ENCODE results near the gene C4orf50.

C4orf50 gene

GRCh38 chr4:5976431-5976830 is 41.8 kb downstream of the C4orf50 start:
- no peak overlapping the region for H2AFZ ChIP-seq (ENCODE audit: low read length)
- H3K4me2 ChIP-seq (ENCODE audit: low read depth, low read length) = no peak overlapping the region
- no peaks in the 10 kb centered on the region for H4K20me1 ChIP-seq (ENCODE audit: insufficient read depth, low read length)
- DNase-seq = no peak
- TF ChIP-seq CTCF (IDR thresholded peaks at IDR 0.05; ENCODE audit: low read length) = no peak
- TF ChIP-seq EZH2phosphoT487 (IDR thresholded peaks at IDR 0.05; ENCODE audit: low read length) = no peak
- no peaks in the 10 kb centered on the region for H3K9me2 ChIP-seq (replicated peaks; ENCODE audit: insufficient read depth, low read length)
- H3K79me2 ChIP-seq (ENCODE audit: low read length) = no peaks in the 10 kb centered on the region
- no peaks in the 10 kb centered on the region for H3K27me3 ChIP-seq (replicated peaks; ENCODE audit: insufficient read depth, low read length)
- peaks cover 17% of the 10 kb centered on the region for H3K4me1 ChIP-seq (ENCODE audit: low read length)
- H3K36me3 ChIP-seq (replicated peaks; ENCODE audit: insufficient read depth, low read length) = no peaks in the 10 kb centered on the region
- peaks cover 3% of the 10 kb centered on the region; the same call in 1 of the 2 replicates for H3F3A ChIP-seq (ENCODE audit: insufficient read depth, low read length)
- H3K27ac ChIP-seq (ENCODE audit: low read length) = no peak overlapping the region
- no peaks in the 10 kb centered on the region for H3K9me3 ChIP-seq (replicated peaks; ENCODE audit: insufficient read depth, low read length)
- no peak overlapping the region for H3K9ac ChIP-seq (ENCODE audit: low read length)
- H3K4me3 ChIP-seq (ENCODE audit: low read length) = no peak overlapping the region

- peaks cover 3% of the 10 kb centered on the region; the same call in 1 of the 2 replicates for H3F3A ChIP-seq (ENCODE audit: insufficient read depth, low read length)
- H3K9me2 ChIP-seq (replicated peaks; ENCODE audit: insufficient read depth, low read length) = no peaks in the 10 kb centered on the region
- peaks cover 10% of the 10 kb centered on the region for H3K4me1 ChIP-seq (ENCODE audit: low read length)
- no peak overlapping the region for H3K4me2 ChIP-seq (ENCODE audit: low read depth, low read length)
- H3K27ac ChIP-seq (ENCODE audit: low read length) = no peak overlapping the region
- no peaks in the 10 kb centered on the region for H4K20me1 ChIP-seq (ENCODE audit: insufficient read depth, low read length)
- H2AFZ ChIP-seq (ENCODE audit: low read length) = no peak overlapping the region
- no peak overlapping the region for H3K4me3 ChIP-seq (ENCODE audit: low read length)
- no peak for TF ChIP-seq EZH2phosphoT487 (IDR thresholded peaks at IDR 0.05; ENCODE audit: low read length)
- TF ChIP-seq EZH2 (optimal IDR thresholded peaks at IDR 0.05; ENCODE audit: low read depth, low read length) = no peak
- no peak for TF ChIP-seq CTCF (IDR thresholded peaks at IDR 0.05; ENCODE audit: low read length)
- no peaks in the 10 kb centered on the region for H3K79me2 ChIP-seq (ENCODE audit: low read length)
- no peaks in the 10 kb centered on the region for H3K9me3 ChIP-seq (replicated peaks; ENCODE audit: insufficient read depth, low read length)
- H3K36me3 ChIP-seq (replicated peaks; ENCODE audit: insufficient read depth, low read length) = no peaks in the 10 kb centered on the region
- no peak for DNase-seq
- no peaks in the 10 kb centered on the region for H3K27me3 ChIP-seq (replicated peaks; ENCODE audit: insufficient read depth, low read length)
- no peak overlapping the region for H3K9ac ChIP-seq (ENCODE audit: low read length)
Observed at GRCh38 chr4:5974321-5974720, 43.9 kb downstream of the C4orf50 start.

GRCh38 chr4:5973486-5974220 is 44.6 kb downstream of the C4orf50 start:
- H3K27me3 ChIP-seq (replicated peaks; ENCODE audit: insufficient read depth, low read length) = 0 out of 2 replicates have a peak, but pooled peaks cover 4% of the 10 kb centered on the region
- H3K9me3 ChIP-seq (replicated peaks; ENCODE audit: insufficient read depth, low read length) = no peaks in the 10 kb centered on the region
- TF ChIP-seq CTCF (IDR thresholded peaks at IDR 0.05; ENCODE audit: low read length) = no peak
- TF ChIP-seq EZH2 (optimal IDR thresholded peaks at IDR 0.05; ENCODE audit: low read depth, low read length) = no peak
- H3K4me2 ChIP-seq (ENCODE audit: low read depth, low read length) = no peak overlapping the region
- H4K20me1 ChIP-seq (ENCODE audit: insufficient read depth, low read length) = no peaks in the 10 kb centered on the region
- no peak overlapping the region for H3K27ac ChIP-seq (ENCODE audit: low read length)
- H3F3A ChIP-seq (ENCODE audit: insufficient read depth, low read length) = peaks cover 3% of the 10 kb centered on the region; the same call in 1 of the 2 replicates
- peaks cover 9% of the 10 kb centered on the region for H3K4me1 ChIP-seq (ENCODE audit: low read length)
- H3K79me2 ChIP-seq (ENCODE audit: low read length) = no peaks in the 10 kb centered on the region
- H2AFZ ChIP-seq (ENCODE audit: low read length) = no peak overlapping the region
- no peaks in the 10 kb centered on the region for H3K36me3 ChIP-seq (replicated peaks; ENCODE audit: insufficient read depth, low read length)
- H3K9me2 ChIP-seq (replicated peaks; ENCODE audit: insufficient read depth, low read length) = no peaks in the 10 kb centered on the region
- DNase-seq = no peak
- no peak overlapping the region for H3K9ac ChIP-seq (ENCODE audit: low read length)
- no peak overlapping the region for H3K4me3 ChIP-seq (ENCODE audit: low read length)
